LNCaP clone FGC (cell line): ENCODE measurements around the gene BNC2.
A peak's percentile ranks its signal among the peaks of the same experiment; 100 is the strongest.

ENCODE experiments used
- DNase-seq: peaks from one replicate; pipeline ENCODE4 v3.0.0-alpha.2; 2011; ENCODE audit warnings: low read depth
- H3K4me3 ChIP-seq: 2 replicates; pipeline ENCODE4 v1.5.1; 2011; ENCODE audit warnings: mild to moderate bottlenecking, low read depth, low read length, control low read depth
- TF ChIP-seq, protein P1 (sequence below): IDR thresholded peaks from 2 replicates; pipeline ENCODE4 v1.5.1; 2012; ENCODE audit warnings: mild to moderate bottlenecking; ENCODE audit not compliant: control insufficient read depth, insufficient read depth; ENCODE audit errors: extremely low read depth

The BNC2 gene

DNA sequence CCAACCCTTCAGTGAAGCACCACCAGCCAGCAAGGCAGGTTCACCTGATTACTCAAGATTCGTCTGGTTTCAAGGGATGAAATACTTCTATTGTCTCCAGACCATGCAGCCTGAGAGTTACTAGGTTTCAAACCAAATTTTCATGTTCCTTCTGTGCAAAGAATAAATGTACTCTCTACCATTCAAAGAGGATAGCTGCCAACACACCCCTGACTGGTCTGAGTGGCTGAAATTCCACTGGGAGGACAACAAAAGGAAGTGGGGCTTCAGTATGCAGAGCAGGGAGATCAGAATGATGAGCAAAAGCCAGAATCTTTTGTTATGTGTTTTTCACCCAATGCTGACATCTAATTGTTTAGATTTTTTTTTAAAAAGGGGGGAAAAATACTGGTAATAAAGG is 356.3 kb downstream of the BNC2 start:
- no peak overlapping the region for H3K4me3 ChIP-seq
- DNase-seq, result no peak
- TF ChIP-seq, protein P1, sequence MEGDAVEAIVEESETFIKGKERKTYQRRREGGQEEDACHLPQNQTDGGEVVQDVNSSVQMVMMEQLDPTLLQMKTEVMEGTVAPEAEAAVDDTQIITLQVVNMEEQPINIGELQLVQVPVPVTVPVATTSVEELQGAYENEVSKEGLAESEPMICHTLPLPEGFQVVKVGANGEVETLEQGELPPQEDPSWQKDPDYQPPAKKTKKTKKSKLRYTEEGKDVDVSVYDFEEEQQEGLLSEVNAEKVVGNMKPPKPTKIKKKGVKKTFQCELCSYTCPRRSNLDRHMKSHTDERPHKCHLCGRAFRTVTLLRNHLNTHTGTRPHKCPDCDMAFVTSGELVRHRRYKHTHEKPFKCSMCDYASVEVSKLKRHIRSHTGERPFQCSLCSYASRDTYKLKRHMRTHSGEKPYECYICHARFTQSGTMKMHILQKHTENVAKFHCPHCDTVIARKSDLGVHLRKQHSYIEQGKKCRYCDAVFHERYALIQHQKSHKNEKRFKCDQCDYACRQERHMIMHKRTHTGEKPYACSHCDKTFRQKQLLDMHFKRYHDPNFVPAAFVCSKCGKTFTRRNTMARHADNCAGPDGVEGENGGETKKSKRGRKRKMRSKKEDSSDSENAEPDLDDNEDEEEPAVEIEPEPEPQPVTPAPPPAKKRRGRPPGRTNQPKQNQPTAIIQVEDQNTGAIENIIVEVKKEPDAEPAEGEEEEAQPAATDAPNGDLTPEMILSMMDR, result no peak

DNA sequence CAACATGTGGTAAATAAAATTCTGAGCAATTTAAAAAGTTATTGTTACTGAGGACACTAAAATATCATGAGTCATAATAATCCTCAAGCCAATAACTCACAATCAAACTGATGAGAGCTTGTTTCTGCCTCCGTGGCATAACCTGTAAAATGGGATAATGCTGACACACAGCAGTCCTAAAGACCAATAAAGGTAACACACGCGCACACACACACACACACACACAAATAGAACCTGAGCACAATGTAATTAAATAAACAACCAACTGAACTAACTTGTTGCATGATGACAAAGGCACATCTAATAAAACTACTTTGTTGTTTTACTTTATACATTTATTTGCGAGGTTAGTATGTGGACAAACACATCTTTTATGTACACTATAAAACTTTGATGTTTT is 358.2 kb downstream of the BNC2 start:
- DNase-seq, result peak; percentile 93
- TF ChIP-seq, protein P1, result no peak

GRCh38 chr9:16510482-16510881 is 360.0 kb downstream of the BNC2 start:
- no peak overlapping the region for H3K4me3 ChIP-seq
- TF ChIP-seq, protein P1, result no peak
- no peak for DNase-seq

More for the DNA sequence above, 358.2 kb downstream of the BNC2 start:
- H3K4me3 ChIP-seq, result no peak overlapping the region

DNA sequence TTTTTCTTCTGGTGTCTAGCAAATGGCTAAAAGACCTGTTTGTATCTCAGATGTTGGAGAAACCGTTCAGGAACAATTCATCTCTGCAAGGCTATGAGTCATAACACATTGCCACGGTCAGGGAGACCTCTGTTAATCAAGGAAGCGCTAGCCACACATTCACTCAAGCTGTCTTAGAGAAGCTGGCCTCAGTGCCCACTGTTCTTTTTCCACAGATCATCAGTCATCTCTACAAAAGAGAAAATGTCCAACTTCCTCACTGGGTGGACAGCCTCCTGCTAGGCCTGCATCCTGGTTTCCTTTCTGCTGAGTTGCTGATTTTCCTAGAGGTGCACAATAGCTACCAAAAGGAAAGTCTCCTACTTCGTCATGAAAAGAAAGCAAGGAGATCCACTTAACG is 360.5 kb downstream of the BNC2 start:
- DNase-seq, result no peak

GRCh38 chr9:16505199-16505598 is 365.3 kb downstream of the BNC2 start:
- TF ChIP-seq, protein P1, result no peak
- H3K4me3 ChIP-seq, result no peak overlapping the region
- DNase-seq, result no peak

More for the DNA sequence above, 360.5 kb downstream of the BNC2 start:
- no peak overlapping the region for H3K4me3 ChIP-seq
- TF ChIP-seq, protein P1, result no peak

DNA sequence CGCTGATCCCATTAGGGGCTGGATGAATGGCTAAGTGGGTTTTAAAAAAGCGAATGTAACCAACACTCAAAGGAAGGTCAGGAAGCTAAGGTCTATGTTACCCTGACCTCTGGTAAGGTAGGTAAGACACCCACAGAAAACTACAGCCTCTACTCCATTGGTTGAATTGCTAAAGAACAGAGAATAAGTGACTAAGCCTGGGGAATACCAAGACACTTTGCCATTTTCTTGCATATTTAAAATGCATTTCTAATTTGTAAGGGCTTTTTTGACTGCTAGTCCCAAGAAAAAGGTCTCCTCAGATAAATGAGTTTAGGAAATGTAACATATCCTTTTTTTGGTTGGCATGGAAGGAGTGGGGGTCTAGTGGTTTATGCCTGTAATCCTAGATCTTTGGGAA is 368.7 kb downstream of the BNC2 start:
- TF ChIP-seq, protein P1, result no peak
- no peak for DNase-seq
- H3K4me3 ChIP-seq, result no peak overlapping the region

DNA sequence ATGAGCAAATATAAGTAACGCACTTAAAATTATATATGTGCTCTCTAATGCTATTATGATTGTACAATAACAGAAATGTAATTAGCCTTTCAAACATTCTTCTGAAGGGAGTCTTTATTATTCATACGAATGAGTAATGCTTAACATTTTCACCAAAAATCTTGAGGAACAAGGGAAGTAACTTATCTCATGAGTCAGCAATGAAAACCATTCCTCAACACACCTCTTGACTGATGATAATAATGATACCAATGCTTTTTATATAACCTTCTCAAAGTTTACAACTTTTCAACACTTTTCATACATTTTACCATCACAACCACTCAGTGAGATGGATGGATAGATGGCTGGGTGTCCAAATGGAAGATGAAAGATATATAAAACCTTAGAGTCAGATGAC is 369.3 kb downstream of the BNC2 start:
- TF ChIP-seq, protein P1, result no peak
- no peak for DNase-seq
- H3K4me3 ChIP-seq, result no peak overlapping the region
